ENCODE data around the gene RNF213.
"Not testable (repeated sequence)": the region's sequence is repeated elsewhere in the genome, so short reads cannot be mapped to it uniquely, and the experiment has no call there.

Gene RNF213

GRCh38 chr17:80262775-80263244, 2.2 kb downstream of the RNF213 start:
- Mint-ChIP-seq H3K4me1 (ENCODE audit: low read depth) (peaks cover 73% of the 10 kb centered on the region), H3K9me3 (no peaks in the 10 kb centered on the region), H3K27ac (peak overlapping the region; percentile 90), H3K36me3 (ENCODE audit: low read depth) (peaks cover 49% of the 10 kb centered on the region), H3K27me3 (no peaks in the 10 kb centered on the region), H3K4me3 (peak overlapping the region; percentile 98)
- intact Hi-C loops (cut with micrococcal nuclease) = loop anchor here (5.0 kb wide), 1 partner anchor 116 kb away; the partner anchor contains the start of gene EIF4A3

GRCh38 chr17:80263253-80264204, 2.9 kb downstream of the RNF213 start:
- no peaks in the 10 kb centered on the region for H3K27me3 Mint-ChIP-seq
- H3K9me3 Mint-ChIP-seq = no peaks in the 10 kb centered on the region
- intact Hi-C loops (cut with micrococcal nuclease) = loop anchor here (5.0 kb wide), 1 partner anchor 116 kb away; the partner anchor contains the start of gene EIF4A3
- H3K36me3 Mint-ChIP-seq (ENCODE audit: low read depth) = peaks cover 49% of the 10 kb centered on the region
- H3K4me3 Mint-ChIP-seq = peak overlapping the region; percentile 98
- peak overlapping the region; percentile 90 for H3K27ac Mint-ChIP-seq
- H3K4me1 Mint-ChIP-seq (ENCODE audit: low read depth) = peaks cover 66% of the 10 kb centered on the region

DNA sequence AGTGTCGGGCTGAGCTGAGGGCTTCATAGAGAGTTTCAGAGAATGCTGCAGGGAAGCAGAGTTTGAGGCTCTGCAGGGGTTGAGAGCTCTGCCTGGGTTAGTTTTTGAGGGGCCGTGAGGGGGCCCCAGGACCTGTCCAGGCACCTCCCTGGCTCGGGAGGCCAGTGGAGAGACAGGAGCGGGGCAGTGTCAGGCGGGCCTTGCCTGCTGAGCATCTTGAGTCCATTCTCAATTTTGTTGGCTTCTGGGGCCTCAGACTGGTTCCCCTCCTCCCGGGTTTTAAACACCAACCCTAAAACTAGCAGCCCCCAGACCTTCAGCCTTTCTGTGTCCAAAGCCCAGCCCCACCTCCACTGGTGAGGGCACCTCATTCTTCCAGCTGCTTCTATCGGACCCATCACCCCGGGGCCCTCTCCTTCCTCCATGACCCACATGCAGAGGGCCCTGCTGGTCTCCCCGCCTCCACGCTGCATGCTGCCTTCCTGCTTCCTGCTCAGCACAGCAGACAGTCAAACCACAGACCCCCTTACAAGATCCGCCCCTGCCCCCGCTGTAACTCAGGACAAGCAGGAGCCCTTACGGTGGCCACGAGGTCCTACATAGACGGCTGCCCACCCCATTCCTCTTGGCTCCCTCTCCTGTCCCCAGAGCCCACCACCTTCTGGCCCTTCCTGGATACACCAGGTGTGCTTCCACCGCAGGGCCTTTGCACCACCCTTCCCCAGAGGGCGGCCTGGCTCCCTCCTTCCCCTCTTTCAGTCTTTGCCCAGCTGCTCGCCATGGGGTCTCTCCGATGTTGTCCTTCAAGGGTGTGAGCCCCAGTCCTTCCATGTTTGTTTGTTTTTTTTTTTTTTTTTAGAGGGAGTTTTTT, 3.8 kb downstream of the RNF213 start:
- peak overlapping the region; percentile 90 for H3K27ac Mint-ChIP-seq
- H3K36me3 Mint-ChIP-seq (ENCODE audit: low read depth) = peaks cover 49% of the 10 kb centered on the region
- peak overlapping the region; percentile 98 for H3K4me3 Mint-ChIP-seq
- intact Hi-C loops (cut with micrococcal nuclease) = loop anchor here (5.0 kb wide), 1 partner anchor 117 kb away; the partner anchor contains the start of gene EIF4A3
- H3K4me1 Mint-ChIP-seq (ENCODE audit: low read depth) = peaks cover 60% of the 10 kb centered on the region
- H3K27me3 Mint-ChIP-seq = no peaks in the 10 kb centered on the region
- no peaks in the 10 kb centered on the region for H3K9me3 Mint-ChIP-seq

- Mint-ChIP-seq H3K36me3 (ENCODE audit: low read depth) (peaks cover 44% of the 10 kb centered on the region), H3K4me3 (peak overlapping the region; percentile 98), H3K4me1 (ENCODE audit: low read depth) (peaks cover 54% of the 10 kb centered on the region), H3K27ac (peak overlapping the region; percentile 90), H3K9me3 (no peaks in the 10 kb centered on the region), H3K27me3 (no peaks in the 10 kb centered on the region)
- intact Hi-C loops (cut with micrococcal nuclease) = no loop called here
These were observed 4.8 kb downstream of the RNF213 start for GRCh38 chr17:80265205-80266068.

DNA sequence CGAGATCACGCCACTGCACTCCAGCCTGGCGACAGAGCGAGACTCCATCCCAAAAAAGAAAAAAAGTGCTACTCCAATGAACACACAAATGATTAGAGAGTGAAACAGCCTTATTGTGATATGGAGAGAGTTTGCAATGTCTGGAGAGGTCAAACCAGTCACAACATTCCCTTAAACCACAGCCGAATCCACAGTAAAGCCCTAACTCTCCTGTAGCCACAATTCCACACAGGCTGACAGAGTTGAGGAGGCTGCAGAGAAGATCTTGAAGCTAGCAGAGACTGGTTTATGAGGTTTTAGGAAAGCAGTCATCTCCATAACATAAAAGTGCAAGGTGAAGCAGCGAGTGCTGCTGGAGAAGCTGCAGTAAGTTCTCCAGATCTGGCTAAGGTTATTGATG, 6.7 kb downstream of the RNF213 start:
- no peak overlapping the region for H3K27ac Mint-ChIP-seq
- intact Hi-C loops (cut with micrococcal nuclease) = no loop called here
- H3K27me3 Mint-ChIP-seq = no peaks in the 10 kb centered on the region
- H3K9me3 Mint-ChIP-seq = no peaks in the 10 kb centered on the region
- H3K4me3 Mint-ChIP-seq = no peak overlapping the region
- peaks cover 42% of the 10 kb centered on the region for H3K4me1 Mint-ChIP-seq (ENCODE audit: low read depth)
- peaks cover 34% of the 10 kb centered on the region for H3K36me3 Mint-ChIP-seq (ENCODE audit: low read depth)

DNA sequence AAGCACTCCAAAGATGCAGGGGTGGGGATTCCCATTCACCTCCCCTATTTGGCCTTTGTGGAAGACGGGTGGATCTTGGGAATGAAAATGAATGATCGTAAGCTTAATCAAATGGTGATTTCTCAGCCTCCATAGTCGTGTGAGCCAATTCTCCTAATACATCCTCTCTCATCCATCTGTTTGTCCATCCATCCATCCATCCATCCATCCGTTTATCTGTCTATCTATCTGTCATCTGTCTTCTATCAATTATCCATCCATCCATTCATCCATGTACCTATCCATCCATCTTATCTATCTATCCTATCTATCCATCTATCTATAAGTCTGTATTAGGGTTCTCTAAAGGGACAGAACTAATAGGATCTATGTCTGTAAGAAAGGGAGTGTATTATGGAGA, 7.8 kb downstream of the RNF213 start:
- H3K36me3 Mint-ChIP-seq (ENCODE audit: low read depth) = peaks cover 42% of the 10 kb centered on the region
- intact Hi-C loops (cut with micrococcal nuclease) = no loop called here
- H3K4me3 Mint-ChIP-seq = no peak overlapping the region
- H3K9me3 Mint-ChIP-seq = no peaks in the 10 kb centered on the region
- H3K4me1 Mint-ChIP-seq (ENCODE audit: low read depth) = peaks cover 36% of the 10 kb centered on the region
- H3K27ac Mint-ChIP-seq = no peak overlapping the region
- no peaks in the 10 kb centered on the region for H3K27me3 Mint-ChIP-seq

GRCh38 chr17:80269405-80269807, 8.8 kb downstream of the RNF213 start:
- Mint-ChIP-seq H3K9me3 (no peaks in the 10 kb centered on the region), H3K27me3 (no peaks in the 10 kb centered on the region), H3K27ac (no peak overlapping the region), H3K36me3 (ENCODE audit: low read depth) (peaks cover 42% of the 10 kb centered on the region), H3K4me3 (no peak overlapping the region), H3K4me1 (ENCODE audit: low read depth) (peaks cover 37% of the 10 kb centered on the region)
- intact Hi-C loops (cut with micrococcal nuclease) = no loop called here

GRCh38 chr17:80270104-80270503, 9.5 kb downstream of the RNF213 start:
- no peak overlapping the region for H3K4me3 Mint-ChIP-seq
- H3K4me1 Mint-ChIP-seq (ENCODE audit: low read depth) = peaks cover 37% of the 10 kb centered on the region
- no peak overlapping the region for H3K27ac Mint-ChIP-seq
- H3K36me3 Mint-ChIP-seq (ENCODE audit: low read depth) = peaks cover 42% of the 10 kb centered on the region
- intact Hi-C loops (cut with micrococcal nuclease) = no loop called here
- H3K27me3 Mint-ChIP-seq = no peaks in the 10 kb centered on the region
- H3K9me3 Mint-ChIP-seq = no peaks in the 10 kb centered on the region

- peaks cover 42% of the 10 kb centered on the region for H3K36me3 Mint-ChIP-seq (ENCODE audit: low read depth)
- H3K4me1 Mint-ChIP-seq (ENCODE audit: low read depth) = peaks cover 31% of the 10 kb centered on the region
- no peaks in the 10 kb centered on the region for H3K27me3 Mint-ChIP-seq
- peak overlapping the region; percentile 53 for H3K27ac Mint-ChIP-seq
- intact Hi-C loops (cut with micrococcal nuclease) = no loop called here
- H3K9me3 Mint-ChIP-seq = no peaks in the 10 kb centered on the region
- no peak overlapping the region for H3K4me3 Mint-ChIP-seq
These were observed 10.2 kb downstream of the RNF213 start for GRCh38 chr17:80270836-80271235.

DNA sequence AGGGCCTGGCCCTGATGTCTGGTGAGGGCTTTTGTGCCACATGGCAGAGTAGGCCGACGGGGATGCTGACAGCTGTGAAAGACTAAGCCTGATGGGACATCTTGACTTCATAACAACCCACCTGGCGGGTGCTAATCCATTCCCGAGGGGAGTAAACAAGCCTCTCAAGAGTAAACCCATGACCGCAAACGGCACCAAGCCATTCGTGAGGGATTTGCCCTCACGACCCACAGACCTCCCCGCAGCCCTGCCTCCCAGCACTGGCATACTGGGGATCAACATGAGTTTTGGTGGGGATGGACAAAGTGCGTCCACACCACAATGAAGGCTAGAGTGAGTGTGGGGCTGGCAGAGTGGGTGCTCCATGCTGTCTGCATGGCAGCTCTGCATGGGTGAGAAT, 11.7 kb downstream of the RNF213 start:
- Mint-ChIP-seq H3K36me3 (ENCODE audit: low read depth) (peaks cover 52% of the 10 kb centered on the region), H3K4me1 (ENCODE audit: low read depth) (peaks cover 30% of the 10 kb centered on the region), H3K9me3 (no peaks in the 10 kb centered on the region), H3K27me3 (no peaks in the 10 kb centered on the region), H3K27ac (no peak overlapping the region), H3K4me3 (no peak overlapping the region)
- intact Hi-C loops (cut with micrococcal nuclease) = no loop called here

- intact Hi-C loops (cut with micrococcal nuclease) = no loop called here
- Mint-ChIP-seq H3K27ac (peak overlapping the region; percentile 42), H3K9me3 (no peaks in the 10 kb centered on the region), H3K36me3 (ENCODE audit: low read depth) (peaks cover 71% of the 10 kb centered on the region), H3K4me3 (no peak overlapping the region), H3K4me1 (ENCODE audit: low read depth) (peaks cover 47% of the 10 kb centered on the region), H3K27me3 (no peaks in the 10 kb centered on the region)
These were observed 13.7 kb downstream of the RNF213 start for GRCh38 chr17:80274331-80274730.

GRCh38 chr17:80274871-80275449, 14.3 kb downstream of the RNF213 start:
- Mint-ChIP-seq H3K4me3 (no peak overlapping the region), H3K4me1 (ENCODE audit: low read depth) (peaks cover 54% of the 10 kb centered on the region), H3K27ac (no peak overlapping the region), H3K9me3 (no peaks in the 10 kb centered on the region), H3K27me3 (no peaks in the 10 kb centered on the region), H3K36me3 (ENCODE audit: low read depth) (peaks cover 78% of the 10 kb centered on the region)
- intact Hi-C loops (cut with micrococcal nuclease) = no loop called here

DNA sequence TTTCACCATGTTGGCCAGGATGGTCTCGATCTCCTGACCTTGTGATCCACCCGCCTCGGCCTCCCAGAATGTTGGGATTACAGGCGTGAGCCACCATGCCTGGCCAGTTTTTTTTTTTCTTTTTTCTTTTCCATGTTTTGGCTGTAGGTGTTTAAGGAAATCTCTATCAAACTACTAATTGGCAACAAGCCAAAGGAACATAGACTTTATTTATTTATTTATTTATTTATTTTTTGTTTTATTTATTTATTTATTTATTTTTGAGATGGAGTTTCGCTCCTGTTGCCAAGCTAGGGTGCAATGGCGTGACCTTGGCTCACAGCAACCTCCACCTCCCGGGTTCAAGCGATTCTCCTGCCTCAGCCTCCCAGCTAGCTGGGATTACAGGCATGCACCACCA, 15.2 kb downstream of the RNF213 start:
- intact Hi-C loops (cut with micrococcal nuclease); H3K9me3 Mint-ChIP-seq; H3K27ac Mint-ChIP-seq; H3K27me3 Mint-ChIP-seq; H3K4me3 Mint-ChIP-seq: not testable (repeated sequence)
- H3K4me1 Mint-ChIP-seq (ENCODE audit: low read depth) = peaks cover 57% of the 10 kb centered on the region
- H3K36me3 Mint-ChIP-seq (ENCODE audit: low read depth) = peaks cover 87% of the 10 kb centered on the region

Data from dendritic cell treated with granulocyte-macrophage colony-stimulating factor and Interleukin-4, amounts not matched to agents 40 ng/mL and 50 ng/mL, for 4 days (primary cell).